CD8-positive, alpha-beta memory T cell (primary cell): ENCODE results near the gene C11orf65. TPM values are rescaled to one million over a fixed set of nuclear protein-coding genes. Genes with fewer than 3 reads are reported as not detected.
"Not testable (repeated sequence)": the region's sequence is repeated elsewhere in the genome, so short reads cannot be mapped to it uniquely, and the experiment has no call there.

Experiments
- CTCF ChIA-PET: fragments of 350-600 bp; sonication (Branson Sonifier 250); formaldehyde crosslinking; loops from one replicate; lab custom pipeline; 2021; ENCODE audit warnings: antibody characterized with exemption; lab: Charles Lee
- POLR2A ChIA-PET: fragments of 350-600 bp; sonication (Branson Sonifier 250); formaldehyde crosslinking; loops from one replicate; lab custom pipeline; 2021; ENCODE audit warnings: antibody characterized with exemption; lab: Charles Lee
- DNase-seq, 5 donors: peaks; one replicate each; pipeline versions ENCODE4 v3.0.0 to v3.0.0-alpha.2; 2020 to 2022; ENCODE audit warnings: mixed read lengths in 1 of 5
- H3K27ac ChIP-seq: one replicate; pipeline ENCODE4 v1.7.0; 2013; ENCODE audit warnings: low read depth, mild to moderate bottlenecking, low read length, moderate library complexity
- H3K27me3 ChIP-seq: 2 replicates; pipeline ENCODE4 v1.7.0; 2013; ENCODE audit warnings: low read length, mild to moderate bottlenecking; ENCODE audit not compliant: insufficient read depth, poor library complexity, severe bottlenecking
- H3K36me3 ChIP-seq: 2 replicates; pipeline ENCODE4 v1.7.0; 2013; ENCODE audit warnings: mild to moderate bottlenecking, low read length, moderate library complexity; ENCODE audit not compliant: insufficient read depth
- H3K4me1 ChIP-seq: 2 replicates; pipeline ENCODE4 v1.7.0; 2013; ENCODE audit warnings: mild to moderate bottlenecking, low read length, moderate library complexity; ENCODE audit not compliant: insufficient read depth
- H3K4me3 ChIP-seq: 2 replicates; pipeline ENCODE4 v1.7.0; 2013; ENCODE audit warnings: mild to moderate bottlenecking, low read length
- H3K9me3 ChIP-seq: 2 replicates; pipeline ENCODE4 v1.7.0; 2013; ENCODE audit warnings: mild to moderate bottlenecking, low read length
- H3K27ac Mint-ChIP-seq, 8 donors: one replicate each; pipeline ENCODE4 v1.8.0; 2020 to 2021; ENCODE audit warnings: mixed read lengths in 8 of 8, mild to moderate bottlenecking in 6 of 8, inconsistent platforms in 3 of 8, moderate library complexity in 3 of 8
- H3K27me3 Mint-ChIP-seq, 2 donors: one replicate each; pipeline ENCODE4 v1.8.0; 2020 to 2021; ENCODE audit warnings: mixed read lengths in 2 of 2, mild to moderate bottlenecking in 1 of 2, moderate library complexity in 1 of 2
- H3K36me3 Mint-ChIP-seq, 3 donors: one replicate each; pipeline ENCODE4 v1.8.0; 2020 to 2021; ENCODE audit warnings: mixed read lengths in 3 of 3, inconsistent platforms in 1 of 3, mild to moderate bottlenecking in 1 of 3
- H3K4me1 Mint-ChIP-seq, 3 donors: one replicate each; pipeline ENCODE4 v1.8.0; 2020 to 2021; ENCODE audit warnings: mixed read lengths in 3 of 3, inconsistent platforms in 1 of 3, mild to moderate bottlenecking in 1 of 3
- H3K4me3 Mint-ChIP-seq, 7 donors: one replicate each; pipeline ENCODE4 v1.8.0; 2020 to 2021; ENCODE audit warnings: mixed read lengths in 7 of 7, mild to moderate bottlenecking in 6 of 7, moderate library complexity in 4 of 7, inconsistent platforms in 2 of 7
- H3K9me3 Mint-ChIP-seq, 5 donors: one replicate each; pipeline ENCODE4 v1.8.0; 2020 to 2022; ENCODE audit warnings: mixed read lengths in 5 of 5, mild to moderate bottlenecking in 3 of 5, moderate library complexity in 2 of 5, inconsistent platforms in 1 of 5
- polyA plus RNA-seq: library from polyadenylated mRNA; unstranded; fragments of 300-500 nt; fragmentation: Illumina TruSeq; gene quantifications from one replicate; pipeline ENCODE4 v1.2.3, GENCODE V29; 2021
- total RNA-seq, 2 experiments: library from RNA; stranded (reverse); gene quantifications; one replicate each; pipeline ENCODE4 v1.2.3, GENCODE V29; 2021

The C11orf65 gene
- total and polyA plus RNA-seq, 3 experiments from 2014 or later, result 0.64 to 1.1 (median 0.78) TPM

DNA sequence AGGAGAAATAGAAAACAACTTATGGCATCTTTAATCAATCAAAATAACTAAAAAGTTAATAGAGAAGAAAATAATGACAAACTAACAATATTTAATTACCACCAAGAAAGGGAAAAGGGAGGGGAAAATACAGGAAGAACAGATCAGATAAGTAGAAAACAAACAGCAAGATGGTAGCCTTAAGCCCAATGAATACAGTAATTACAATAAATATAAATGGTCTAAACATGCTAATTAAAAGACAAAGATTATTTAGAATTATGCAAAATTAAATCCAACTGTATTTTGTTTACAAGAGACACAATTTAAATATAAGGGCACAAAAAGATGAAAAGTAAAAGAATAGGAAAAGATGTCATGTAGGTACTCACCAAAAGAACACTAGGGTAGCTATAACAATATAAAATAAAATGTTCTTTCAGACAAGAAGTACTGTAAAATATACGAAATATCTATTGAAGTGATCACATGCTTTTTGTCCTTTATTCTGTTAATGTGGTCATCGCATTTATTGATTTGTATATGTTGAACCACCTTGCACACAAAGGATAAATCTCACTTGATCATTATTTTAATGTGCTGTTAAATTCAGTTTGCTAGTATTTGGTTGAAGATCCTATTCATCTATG, 14.0 kb downstream of the C11orf65 start:
- ChIA-PET POLR2A (no interaction called here), CTCF (no interaction called here)
- DNase-seq, result no peak
- H3K27ac Mint-ChIP-seq, result no peak overlapping the region
- Histone ChIP-seq H3K4me1 (no peaks in the 10 kb centered on the region), H3K9me3 (no peaks in the 10 kb centered on the region), H3K36me3 (no peaks in the 10 kb centered on the region), H3K27ac (no peak overlapping the region), H3K4me3 (no peak overlapping the region), H3K27me3 (no peaks in the 10 kb centered on the region)
- H3K4me1 Mint-ChIP-seq, result no peaks in the 10 kb centered on the region
- H3K9me3 Mint-ChIP-seq, result peaks cover 12 to 37% (median 27%) of the 10 kb centered on the region in 5 donors
- H3K36me3 Mint-ChIP-seq, result peaks cover 0 to 25% (median 2%) of the 10 kb centered on the region in 3 donors
- no peak overlapping the region for H3K4me3 Mint-ChIP-seq
- H3K27me3 Mint-ChIP-seq, result peaks cover 4 to 5% of the 10 kb centered on the region in 2 donors

DNA sequence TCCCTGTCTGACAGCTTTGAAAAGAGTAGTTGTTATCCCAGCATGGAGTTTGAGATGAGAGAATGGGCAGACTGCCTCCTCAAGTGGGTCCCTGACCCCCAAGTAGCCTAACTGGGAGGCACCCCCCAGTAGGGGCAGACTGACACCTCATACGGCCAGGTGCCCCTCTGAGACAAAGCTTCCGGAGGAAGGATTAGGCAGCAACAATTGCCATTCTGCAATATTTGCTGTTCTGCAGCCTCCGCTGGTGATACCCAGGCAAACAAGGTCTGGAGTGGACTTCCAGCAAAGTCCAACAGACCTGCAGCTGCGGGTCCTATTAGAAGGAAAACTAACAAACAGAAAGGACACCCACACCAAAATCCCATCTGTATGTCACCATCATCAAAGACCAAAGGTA, 25.9 kb downstream of the C11orf65 start:
- POLR2A ChIA-PET, result not testable (repeated sequence)
- peaks cover 8 to 29% (median 12%) of the 10 kb centered on the region in 5 donors for H3K9me3 Mint-ChIP-seq

DNA sequence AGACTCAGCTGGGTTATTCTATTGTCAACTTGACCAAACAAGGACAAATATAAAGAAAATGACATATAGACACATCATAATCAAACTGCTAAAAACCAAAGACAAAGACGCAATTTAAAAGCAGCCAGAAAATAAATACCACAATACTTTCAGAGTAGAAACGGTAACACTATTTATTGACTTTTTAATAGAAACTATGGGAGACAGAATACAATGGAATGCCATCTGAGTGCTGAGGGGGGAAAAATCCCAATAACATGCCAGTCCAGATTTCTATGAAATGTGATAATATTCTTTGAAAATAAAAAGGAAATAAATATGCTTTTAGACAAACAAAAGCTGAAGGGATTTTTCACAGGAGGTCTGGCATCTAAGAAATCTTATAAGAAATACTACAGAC, 30.7 kb downstream of the C11orf65 start:
- Histone ChIP-seq H3K4me1 (no peaks in the 10 kb centered on the region), H3K9me3 (no peaks in the 10 kb centered on the region), H3K27ac (no peak overlapping the region), H3K4me3 (no peak overlapping the region), H3K27me3 (no peaks in the 10 kb centered on the region), H3K36me3 (no peaks in the 10 kb centered on the region)
- H3K27ac Mint-ChIP-seq, result no peak overlapping the region
- no peak for DNase-seq
- peaks cover 3 to 14% of the 10 kb centered on the region in 2 donors for H3K27me3 Mint-ChIP-seq
- CTCF ChIA-PET, result no interaction called here
- H3K4me1 Mint-ChIP-seq, result no peaks in the 10 kb centered on the region
- H3K36me3 Mint-ChIP-seq, result peaks cover 0 to 7% (median 0%) of the 10 kb centered on the region in 3 donors
- H3K9me3 Mint-ChIP-seq, result peaks cover 4 to 8% (median 7%) of the 10 kb centered on the region in 5 donors
- POLR2A ChIA-PET, result no interaction called here
- H3K4me3 Mint-ChIP-seq, result no peak overlapping the region

More for the DNA sequence above, 25.9 kb downstream of the C11orf65 start:
- H3K36me3 ChIP-seq, H3K4me1 ChIP-seq, H3K27ac ChIP-seq, H3K27ac Mint-ChIP-seq, H3K4me3 ChIP-seq, H3K27me3 ChIP-seq, H3K9me3 ChIP-seq, H3K4me3 Mint-ChIP-seq, CTCF ChIA-PET, DNase-seq, H3K4me1 Mint-ChIP-seq: not testable (repeated sequence)
- Mint-ChIP-seq H3K27me3 (peaks cover 6 to 11% of the 10 kb centered on the region in 2 donors), H3K36me3 (peaks cover 0 to 33% (median 0%) of the 10 kb centered on the region in 3 donors)

DNA sequence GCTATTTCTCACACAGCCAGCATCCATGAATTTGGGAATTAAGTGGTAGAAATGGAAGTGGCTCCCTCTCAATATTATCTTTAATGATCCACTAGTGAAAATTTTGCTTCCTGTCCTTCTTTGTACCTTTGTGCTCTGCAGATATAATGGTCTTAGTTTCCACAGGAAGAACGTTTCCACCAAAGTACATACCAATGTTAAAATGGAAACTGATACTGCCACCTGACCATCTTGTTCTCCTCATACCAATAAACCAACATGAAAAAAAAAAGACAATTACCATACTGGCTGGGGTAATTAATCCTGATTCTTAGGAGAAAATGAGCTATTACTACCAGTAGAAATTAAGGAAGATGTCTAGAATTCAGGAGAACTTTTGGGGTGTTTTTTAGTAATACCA, 32.3 kb downstream of the C11orf65 start:
- Histone ChIP-seq H3K36me3 (no peaks in the 10 kb centered on the region), H3K9me3 (no peaks in the 10 kb centered on the region), H3K27ac (no peak overlapping the region), H3K4me3 (no peak overlapping the region), H3K27me3 (no peaks in the 10 kb centered on the region), H3K4me1 (no peaks in the 10 kb centered on the region)
- POLR2A ChIA-PET, result no interaction called here
- Mint-ChIP-seq H3K27ac (no peak overlapping the region), H3K4me3 (no peak overlapping the region), H3K4me1 (no peaks in the 10 kb centered on the region), H3K27me3 (peaks cover 3 to 14% of the 10 kb centered on the region in 2 donors), H3K9me3 (no peaks in the 10 kb centered on the region), H3K36me3 (no peaks in the 10 kb centered on the region)
- DNase-seq, result no peak
- CTCF ChIA-PET, result no interaction called here

DNA sequence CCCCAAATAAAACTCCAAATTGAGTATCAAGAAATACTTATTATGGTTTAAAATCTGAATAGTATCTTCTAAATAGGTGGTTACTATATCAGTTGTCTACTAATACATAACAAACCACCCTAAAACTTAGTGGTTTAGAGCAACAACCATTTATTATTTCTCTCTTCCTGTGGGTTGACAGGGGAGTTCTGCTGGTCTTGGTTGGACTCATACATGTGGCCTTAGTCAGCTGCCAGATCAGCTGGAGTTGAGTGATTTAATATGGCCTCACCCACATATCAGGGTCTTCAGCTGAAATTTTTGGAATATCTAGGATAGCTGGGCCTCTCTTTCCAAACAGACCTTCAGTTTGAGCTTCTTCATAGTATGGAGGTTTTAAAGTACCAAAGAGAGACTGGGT, 34.5 kb downstream of the C11orf65 start:
- Histone ChIP-seq H3K27ac (no peak overlapping the region), H3K27me3 (no peaks in the 10 kb centered on the region), H3K36me3 (no peaks in the 10 kb centered on the region), H3K9me3 (no peaks in the 10 kb centered on the region), H3K4me3 (no peak overlapping the region), H3K4me1 (no peaks in the 10 kb centered on the region)
- Mint-ChIP-seq H3K9me3 (peaks cover 0 to 3% (median 0%) of the 10 kb centered on the region in 5 donors), H3K4me1 (no peaks in the 10 kb centered on the region), H3K27me3 (peaks cover 3 to 16% of the 10 kb centered on the region in 2 donors), H3K27ac (no peak overlapping the region), H3K4me3 (no peak overlapping the region), H3K36me3 (peaks cover 0 to 10% (median 0%) of the 10 kb centered on the region in 3 donors)
- no peak for DNase-seq
- CTCF ChIA-PET, result no interaction called here
- POLR2A ChIA-PET, result no interaction called here

DNA sequence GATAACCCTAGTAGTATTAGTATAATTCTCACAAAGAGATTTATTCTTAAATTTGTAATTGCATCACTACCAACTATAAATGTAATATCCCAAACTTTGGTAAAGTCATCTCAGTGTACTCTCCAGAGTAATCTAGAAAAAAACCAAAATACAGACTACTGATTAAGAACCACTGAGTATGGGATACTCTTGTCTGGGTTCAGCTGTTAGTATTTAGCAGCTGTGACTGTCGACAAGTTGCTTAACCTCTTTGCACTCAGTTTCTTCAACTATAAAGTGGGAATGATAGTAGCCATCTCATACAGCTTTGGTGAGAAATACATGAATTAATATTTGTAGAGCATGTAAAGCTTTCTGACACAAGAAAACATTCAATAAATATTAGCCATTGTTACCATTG, 35.3 kb downstream of the C11orf65 start:
- no peak overlapping the region for H3K27ac Mint-ChIP-seq
- peaks cover 3 to 14% of the 10 kb centered on the region in 2 donors for H3K27me3 Mint-ChIP-seq
- no peaks in the 10 kb centered on the region for H3K4me1 ChIP-seq
- H3K4me3 Mint-ChIP-seq, result no peak overlapping the region
- no peak overlapping the region for H3K4me3 ChIP-seq
- no peaks in the 10 kb centered on the region for H3K9me3 ChIP-seq
- ChIA-PET POLR2A (no interaction called here), CTCF (no interaction called here)
- peaks cover 0 to 12% (median 0%) of the 10 kb centered on the region in 3 donors for H3K36me3 Mint-ChIP-seq
- H3K36me3 ChIP-seq, result no peaks in the 10 kb centered on the region
- H3K4me1 Mint-ChIP-seq, result no peaks in the 10 kb centered on the region
- DNase-seq, result no peak
- peaks cover 0 to 3% (median 1%) of the 10 kb centered on the region in 5 donors for H3K9me3 Mint-ChIP-seq
- no peaks in the 10 kb centered on the region for H3K27me3 ChIP-seq
- no peak overlapping the region for H3K27ac ChIP-seq

DNA sequence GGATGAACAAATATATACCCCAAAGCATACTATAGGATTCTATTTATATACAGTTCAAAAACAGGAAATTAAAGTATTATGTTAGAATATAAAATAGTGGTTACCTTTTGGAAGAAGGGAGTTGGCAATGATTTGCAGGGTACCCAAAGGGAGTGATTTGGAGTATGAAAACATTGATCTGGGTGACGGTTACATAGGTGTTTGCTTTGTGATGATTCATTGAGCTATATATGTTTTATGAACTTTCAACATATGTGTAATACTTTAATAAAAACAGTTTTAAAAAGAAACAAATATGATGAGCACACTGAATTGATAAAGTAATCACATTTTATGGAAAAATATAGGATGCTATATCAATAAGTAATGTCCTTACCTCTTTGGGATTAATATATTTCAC, 36.0 kb downstream of the C11orf65 start:
- ChIA-PET CTCF (no interaction called here), POLR2A (no interaction called here)
- Histone ChIP-seq H3K9me3 (no peaks in the 10 kb centered on the region), H3K4me1 (no peaks in the 10 kb centered on the region), H3K27ac (no peak overlapping the region), H3K36me3 (no peaks in the 10 kb centered on the region), H3K27me3 (no peaks in the 10 kb centered on the region), H3K4me3 (no peak overlapping the region)
- H3K36me3 Mint-ChIP-seq, result peaks cover 0 to 16% (median 0%) of the 10 kb centered on the region in 3 donors
- no peak overlapping the region for H3K4me3 Mint-ChIP-seq
- no peaks in the 10 kb centered on the region for H3K4me1 Mint-ChIP-seq
- H3K9me3 Mint-ChIP-seq, result peaks cover 0 to 6% (median 4%) of the 10 kb centered on the region in 5 donors
- no peak overlapping the region for H3K27ac Mint-ChIP-seq
- H3K27me3 Mint-ChIP-seq, result peaks cover 3 to 14% of the 10 kb centered on the region in 2 donors
- DNase-seq, result no peak

DNA sequence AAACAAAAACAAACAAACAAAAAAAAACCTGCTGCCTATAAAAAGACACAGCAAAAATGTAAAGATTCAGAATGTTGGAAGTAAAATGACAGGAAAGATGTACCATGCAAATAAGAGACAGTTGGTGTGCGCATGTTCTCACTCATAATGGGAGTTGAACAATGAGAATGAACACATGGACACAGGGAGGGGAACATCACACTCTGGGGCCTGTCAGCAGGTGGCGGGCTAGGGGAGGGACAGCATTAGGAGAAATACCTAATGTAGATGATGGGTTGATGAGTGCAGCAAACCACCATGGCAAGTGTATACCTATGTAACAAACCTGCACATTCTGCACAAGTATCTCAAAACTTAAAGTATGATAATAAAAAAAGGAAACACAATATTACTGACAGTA, 49.8 kb downstream of the C11orf65 start:
- DNase-seq, result peak; percentile 7 to 68 (median 11)
- CTCF ChIA-PET, H3K36me3 ChIP-seq, H3K27me3 Mint-ChIP-seq, H3K27ac Mint-ChIP-seq, H3K9me3 ChIP-seq, H3K4me3 ChIP-seq, H3K27me3 ChIP-seq, H3K36me3 Mint-ChIP-seq, H3K4me1 ChIP-seq, H3K27ac ChIP-seq, H3K4me1 Mint-ChIP-seq, H3K4me3 Mint-ChIP-seq, POLR2A ChIA-PET: not testable (repeated sequence)
- H3K9me3 Mint-ChIP-seq, result peaks cover 5 to 14% (median 5%) of the 10 kb centered on the region in 5 donors
